Mesothelial cell of epicardium (in vitro differentiated cells): ENCODE results near the gene LMNTD1. TPM values are rescaled to one million over a fixed set of nuclear protein-coding genes. Genes with fewer than 3 reads are reported as not detected.

Experiments
- DNase-seq, 2 experiments: peaks; one replicate each; pipeline ENCODE4 v3.0.0; 2021; ENCODE audit warnings: low spot score in 2 of 2; ENCODE audit not compliant: unreplicated experiment in 2 of 2
- H3K27ac Mint-ChIP-seq: 2 replicates; pipeline ENCODE4 v1.8.0; 2021; ENCODE audit warnings: mixed read lengths
- H3K27me3 Mint-ChIP-seq: 2 replicates; pipeline ENCODE4 v1.8.0; 2021; ENCODE audit warnings: low read depth, mixed read lengths
- H3K36me3 Mint-ChIP-seq: 2 replicates; pipeline ENCODE4 v1.8.0; 2021; ENCODE audit warnings: mixed read lengths
- H3K4me1 Mint-ChIP-seq: 2 replicates; pipeline ENCODE4 v1.8.0; 2021; ENCODE audit warnings: mixed read lengths
- H3K4me3 Mint-ChIP-seq: 2 replicates; pipeline ENCODE4 v1.8.0; 2021; ENCODE audit warnings: mild to moderate bottlenecking, moderate library complexity, mixed read lengths
- H3K9me3 Mint-ChIP-seq: 2 replicates; pipeline ENCODE4 v1.8.0; 2021; ENCODE audit warnings: mixed read lengths
- CTCF ChIP-seq: fragments of 200-600 bp; sonication (generic); IDR thresholded peaks from one replicate; pipeline ENCODE4 v1.5.0; 2021; ENCODE audit warnings: antibody characterized with exemption; ENCODE audit not compliant: unreplicated experiment
- total RNA-seq: library from RNA; stranded (reverse); gene quantifications from 3 replicates; pipeline ENCODE4 v1.2.1, GENCODE V29; 2021

Gene LMNTD1
- total RNA-seq, 1 donor from 2014 or later = not detected

- Mint-ChIP-seq H3K4me3 (no peak overlapping the region), H3K27me3 (no peaks in the 10 kb centered on the region), H3K36me3 (no peaks in the 10 kb centered on the region), H3K27ac (peak overlapping the region; percentile 39), H3K9me3 (peaks cover 6% of the 10 kb centered on the region), H3K4me1 (peaks cover 17% of the 10 kb centered on the region)
- DNase-seq = no peak
- TF ChIP-seq CTCF = no peak
These were observed 30.5 kb upstream of the LMNTD1 start for GRCh38 chr12:25583545-25583944.

GRCh38 chr12:25581067-25581466 lies 28.0 kb upstream of the LMNTD1 start:
- peaks cover 17% of the 10 kb centered on the region for H3K4me1 Mint-ChIP-seq
- H3K27ac Mint-ChIP-seq = no peak overlapping the region
- H3K27me3 Mint-ChIP-seq = no peaks in the 10 kb centered on the region
- H3K9me3 Mint-ChIP-seq = peaks cover 6% of the 10 kb centered on the region
- no peak for DNase-seq
- TF ChIP-seq CTCF = no peak
- H3K36me3 Mint-ChIP-seq = no peaks in the 10 kb centered on the region
- H3K4me3 Mint-ChIP-seq = no peak overlapping the region

- peaks cover 6% of the 10 kb centered on the region for H3K9me3 Mint-ChIP-seq
- no peak overlapping the region for H3K4me3 Mint-ChIP-seq
- peaks cover 3% of the 10 kb centered on the region for H3K4me1 Mint-ChIP-seq
- H3K27me3 Mint-ChIP-seq = no peaks in the 10 kb centered on the region
- no peaks in the 10 kb centered on the region for H3K36me3 Mint-ChIP-seq
- TF ChIP-seq CTCF = no peak
- H3K27ac Mint-ChIP-seq = no peak overlapping the region
- DNase-seq = no peak
These were observed 25.5 kb upstream of the LMNTD1 start for GRCh38 chr12:25578411-25579143.

GRCh38 chr12:25574761-25575160 lies 21.7 kb upstream of the LMNTD1 start:
- H3K27ac Mint-ChIP-seq = no peak overlapping the region
- no peak for TF ChIP-seq CTCF
- peaks cover 6% of the 10 kb centered on the region for H3K9me3 Mint-ChIP-seq
- no peak overlapping the region for H3K4me3 Mint-ChIP-seq
- H3K36me3 Mint-ChIP-seq = no peaks in the 10 kb centered on the region
- no peaks in the 10 kb centered on the region for H3K4me1 Mint-ChIP-seq
- no peak for DNase-seq
- no peaks in the 10 kb centered on the region for H3K27me3 Mint-ChIP-seq

- H3K36me3 Mint-ChIP-seq = no peaks in the 10 kb centered on the region
- no peak for TF ChIP-seq CTCF
- DNase-seq = no peak
- H3K27me3 Mint-ChIP-seq = no peaks in the 10 kb centered on the region
- H3K4me3 Mint-ChIP-seq = no peak overlapping the region
- no peak overlapping the region for H3K27ac Mint-ChIP-seq
- H3K9me3 Mint-ChIP-seq = peaks cover 8% of the 10 kb centered on the region
- H3K4me1 Mint-ChIP-seq = no peaks in the 10 kb centered on the region
These were observed 20.3 kb upstream of the LMNTD1 start for GRCh38 chr12:25573346-25573745.
